K562 (cell line): ENCODE data around the gene COQ9. TPM values are rescaled to one million over a fixed set of nuclear protein-coding genes. Genes with fewer than 3 reads are reported as not detected.

Source experiments
- ARHGAP35 ChIP-seq: fragments of 450-650 bp; IDR thresholded peaks from 2 replicates; pipeline ENCODE4 v1.6.1; 2018; ENCODE audit not compliant: partially characterized antibody
- FOXA3 ChIP-seq, 2 experiments: fragments of 450-650 bp in 1 of 2; sonication (generic) in 1 of 2; formaldehyde crosslinking; IDR thresholded peaks in 1 of 2; conservative IDR thresholded peaks in 1 of 2; 2 replicates each; pipeline versions ENCODE4 v1.4.0 to v1.8.0; 2020 to 2022; ENCODE audit warnings: mild to moderate bottlenecking in 2 of 2, missing genetic modification reagents in 1 of 2
- HCFC1 ChIP-seq: IDR thresholded peaks from 2 replicates; pipeline ENCODE4 v1.6.1; 2012; ENCODE audit warnings: low read depth, low read length, improper control_type of control experiment
- KLF13 ChIP-seq: fragments of 450-650 bp; IDR thresholded peaks from 2 replicates; pipeline ENCODE4 v1.6.1; 2016; ENCODE audit warnings: missing genetic modification characterization, low read depth, mild to moderate bottlenecking, missing compliant biosample characterization, moderate library complexity, borderline replicate concordance
- MAFG ChIP-seq: fragments of 450-650 bp; conservative IDR thresholded peaks from 2 replicates; pipeline ENCODE4 v1.6.1; 2016; ENCODE audit warnings: missing genetic modification characterization, missing compliant biosample characterization
- MED1 ChIP-seq: sonication (generic); formaldehyde crosslinking; IDR thresholded peaks from 2 replicates; pipeline ENCODE4 v1.8.1; 2023; ENCODE audit warnings: missing genetic modification reagents, borderline replicate concordance
- PHF8 ChIP-seq: fragments of 200-600 bp; sonication (generic); IDR thresholded peaks from 2 replicates; pipeline ENCODE4 v1.6.1; 2012; ENCODE audit warnings: mixed run types, mild to moderate bottlenecking, inconsistent platforms, low read length, moderate library complexity, borderline replicate concordance
- PTRF ChIP-seq: fragments of 450-650 bp; IDR thresholded peaks from 2 replicates; pipeline ENCODE4 v1.6.1; 2016; ENCODE audit warnings: mild to moderate bottlenecking, missing genetic modification characterization, missing compliant biosample characterization
- RCOR1 ChIP-seq, 2 experiments: IDR thresholded peaks; 2 replicates each; pipeline ENCODE4 v1.6.1; 2012; ENCODE audit warnings: low read depth in 2 of 2, low read length in 2 of 2, borderline replicate concordance in 1 of 2, improper control_type of control experiment in 1 of 2
- RREB1 ChIP-seq: fragments of 250-450 bp; sonication (Bioruptor Pico); IDR thresholded peaks from 2 replicates; pipeline ENCODE4 v1.4.0; 2020
- SIN3A ChIP-seq, 2 experiments: fragments of 150-350 bp in 1 of 2; IDR thresholded peaks; 2 replicates each; pipeline ENCODE4 v1.6.1; 2011 to 2016; ENCODE audit warnings: borderline replicate concordance in 2 of 2, low read depth in 2 of 2, low read length in 2 of 2, mild to moderate bottlenecking in 2 of 2, moderate library complexity in 2 of 2; ENCODE audit not compliant: control insufficient read depth in 1 of 2
- SLC30A9 ChIP-seq: fragments of 250-450 bp; sonication (Bioruptor Pico); IDR thresholded peaks from 2 replicates; pipeline ENCODE4 v1.8.0; 2022; ENCODE audit warnings: mild to moderate bottlenecking, moderate library complexity
- SMARCB1 ChIP-seq: IDR thresholded peaks from 2 replicates; pipeline ENCODE4 v1.6.1; 2011; ENCODE audit warnings: improper control_type of control experiment, low read depth; ENCODE audit not compliant: insufficient read length
- SRSF7 ChIP-seq: fragments of 200-400 bp; formaldehyde crosslinking; optimal IDR thresholded peaks from 2 replicates; pipeline ENCODE3; 2017; ENCODE audit warnings: mild to moderate bottlenecking, low read depth, low read length
- ZFP36 ChIP-seq: fragments of 150-350 bp; IDR thresholded peaks from 2 replicates; pipeline ENCODE4 v1.6.1; 2018; ENCODE audit warnings: low read length, low read depth; ENCODE audit not compliant: partially characterized antibody
- ZNF76 ChIP-seq: fragments of 250-450 bp; sonication (Bioruptor Pico); IDR thresholded peaks from 2 replicates; pipeline ENCODE4 v1.4.0; 2020; ENCODE audit warnings: mild to moderate bottlenecking, moderate library complexity, borderline replicate concordance
- polyA plus RNA-seq, 8 experiments: library from polyadenylated mRNA; depleted of rRNA in 4 of 8; stranded (reverse) in 5 of 8; unstranded in 3 of 8; fragments of >200 nt; fragmentation: Nextera tagmentation in 2 of 8; fragmentation: Illumina TruSeq in 1 of 8; extraction: Ambion mirVana in 2 of 8; extraction: Trizol in 1 of 8; gene quantifications; 2 replicates each; pipeline versions ENCODE4 v1.2.1 to v1.2.3, GENCODE V29; 2011 to 2014; ENCODE audit warnings: inconsistent platforms in 1 of 8, missing spikeins in 1 of 8
- total RNA-seq, 7 experiments: library from RNA; depleted of rRNA in 6 of 7; stranded (reverse); fragments of >200 nt in 6 of 7; fragmentation: Illumina TruSeq in 2 of 7; extraction: Trizol in 2 of 7; gene quantifications; 2 replicates each; pipeline versions ENCODE4 v1.2.1 to v1.2.3, GENCODE V29; 2011 to 2021; ENCODE audit warnings: low replicate concordance in 1 of 7

COQ9 gene
- total and polyA plus RNA-seq, 9 of the 15 experiments (the other 6 are each of a cell fraction or from before 2014, with no cell fraction given), result 35.0 to 139 (median 71.4) TPM

- TF ChIP-seq RREB1 (CRISPR knock-in tag) (no peak), PTRF (tag) (no peak), ZNF76 (CRISPR knock-in tag) (no peak), SIN3A (IDR thresholded peaks at IDR 0.05; ENCODE audit: borderline replicate concordance in 2 of 2, control insufficient read depth in 1 of 2, low read depth in 2 of 2, low read length in 2 of 2) (0 out of 4 replicates have a peak, but pooled peaks of 1 of the 2 experiments have one; percentile 18), SMARCB1 (no peak), RCOR1 (IDR thresholded peaks at IDR 0.05; ENCODE audit: borderline replicate concordance in 1 of 2, low read depth in 2 of 2, low read length in 2 of 2) (no peak), FOXA3 (CRISPR knock-in tag; conservative IDR thresholded peaks at IDR 0.05 in 1 of 2, IDR thresholded peaks at IDR 0.05 in 1 of 2) (no peak), PHF8 (no peak), MED1 (CRISPR knock-in tag) (no peak), SRSF7 (no peak), ARHGAP35 (no peak), KLF13 (no peak), SLC30A9 (CRISPR knock-in tag) (no peak), MAFG (tag) (no peak), ZFP36 (no peak), HCFC1 (no peak)
- TF ChIP-seq, all 486 proteins: peak for 4
Observed at GRCh38 chr16:57471852-57472664, 24.8 kb downstream of the COQ9 start (continued).
